D341Med (cell line): Measurements from ENCODE around the gene FITM2.

Experiments
- DNase-seq: peaks from one replicate; pipeline ENCODE4 v3.0.0; 2012; ENCODE audit warnings: low spot score

Gene FITM2

GRCh38 chr20:44279228-44279627 is 31.8 kb downstream of the FITM2 start:
- DNase-seq = no peak

GRCh38 chr20:44274303-44275017 is 36.5 kb downstream of the FITM2 start:
- no peak for DNase-seq

GRCh38 chr20:44273231-44274215 is 37.5 kb downstream of the FITM2 start:
- DNase-seq = no peak

GRCh38 chr20:44271915-44272663 is 38.9 kb downstream of the FITM2 start:
- no peak for DNase-seq

GRCh38 chr20:44268802-44269201 is 42.2 kb downstream of the FITM2 start:
- DNase-seq = no peak

GRCh38 chr20:44264287-44264686 is 46.7 kb downstream of the FITM2 start:
- DNase-seq = no peak

- DNase-seq = no peak
Observed at GRCh38 chr20:44258226-44258890, 52.6 kb downstream of the FITM2 start.

- no peak for DNase-seq
Observed at GRCh38 chr20:44256961-44257360, 54.0 kb downstream of the FITM2 start.

- DNase-seq = no peak
Observed at GRCh38 chr20:44255942-44256341, 55.1 kb downstream of the FITM2 start.

GRCh38 chr20:44254073-44254472 is 56.9 kb downstream of the FITM2 start:
- DNase-seq = no peak

GRCh38 chr20:44253528-44253927 is 57.5 kb downstream of the FITM2 start:
- no peak for DNase-seq
